ENCODE data around the gene NRN1. TPM values are rescaled to one million over a fixed set of nuclear protein-coding genes. Genes with fewer than 3 reads are reported as not detected.

NRN1 gene
- total RNA-seq, 2 donors from 2014 or later, result 5.0 to 7.5 TPM

DNA sequence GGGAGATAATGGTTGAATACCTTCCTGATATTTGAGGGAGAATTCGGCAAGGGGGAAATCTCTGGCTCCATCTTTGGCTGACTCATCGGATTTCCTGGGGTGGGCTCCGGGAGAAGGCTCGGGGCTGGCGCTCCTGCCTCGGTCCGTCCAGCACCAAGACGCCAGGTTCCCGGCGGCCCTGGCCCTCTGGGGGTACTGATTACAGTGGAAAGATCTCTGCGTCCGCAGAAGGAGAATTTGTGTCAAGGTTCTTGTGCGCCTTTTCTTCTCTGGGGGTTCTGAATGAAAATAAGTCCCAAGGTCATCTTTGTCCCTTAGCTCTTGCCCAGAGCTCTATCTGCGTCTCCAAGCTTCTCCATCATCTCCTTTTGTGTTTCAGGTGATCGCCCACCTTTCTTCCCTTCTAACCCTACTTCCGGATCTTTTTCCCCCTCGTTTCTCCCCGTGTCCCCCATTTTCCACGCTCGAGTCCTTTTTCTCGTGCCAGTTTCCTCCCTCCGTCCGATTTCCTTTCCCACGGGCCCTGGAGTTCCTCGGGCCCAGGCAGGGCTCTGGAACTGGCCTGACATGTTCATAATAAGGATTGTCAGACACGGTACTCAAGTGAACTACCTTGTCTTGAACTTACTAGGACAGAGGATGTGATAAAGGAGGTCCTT lies 11.6 kb downstream of the NRN1 start:
- DNase-seq (ENCODE audit: low spot score), result no peak
- Histone ChIP-seq H3K9me3 (no peaks in the 10 kb centered on the region), H3K27me3 (replicated peaks; ENCODE audit: insufficient read depth) (peaks cover 38% of the 10 kb centered on the region), H3K27ac (no peak overlapping the region), H3K36me3 (no peaks in the 10 kb centered on the region), H3K4me3 (no peak overlapping the region), H3K4me1 (ENCODE audit: control insufficient read depth in 1 of 2, low read depth in 2 of 2) (peaks cover 18 to 34% of the 10 kb centered on the region in 2 donors)
- TF ChIP-seq CTCF (IDR thresholded peaks at IDR 0.05), result no peak
- no peak for ATAC-seq (ENCODE audit: insufficient number of reproducible peaks, low FRiP score, low read depth)

- DNase-seq (ENCODE audit: low spot score) (no peak), ATAC-seq (ENCODE audit: insufficient number of reproducible peaks, low FRiP score, low read depth) (no peak)
- no peaks in the 10 kb centered on the region for H3K36me3 ChIP-seq
- H3K9me3 ChIP-seq, result no peaks in the 10 kb centered on the region
- H3K4me3 ChIP-seq, result no peak overlapping the region
- no peak overlapping the region for H3K27ac ChIP-seq
- peaks cover 18 to 33% of the 10 kb centered on the region in 2 donors for H3K4me1 ChIP-seq (ENCODE audit: control insufficient read depth in 1 of 2, low read depth in 2 of 2)
- H3K27me3 ChIP-seq (replicated peaks; ENCODE audit: insufficient read depth), result peaks cover 33% of the 10 kb centered on the region
- TF ChIP-seq CTCF (IDR thresholded peaks at IDR 0.05), result no peak
Measured at GRCh38 chr6:5994234-5994998, 12.3 kb downstream of the NRN1 start.

DNA sequence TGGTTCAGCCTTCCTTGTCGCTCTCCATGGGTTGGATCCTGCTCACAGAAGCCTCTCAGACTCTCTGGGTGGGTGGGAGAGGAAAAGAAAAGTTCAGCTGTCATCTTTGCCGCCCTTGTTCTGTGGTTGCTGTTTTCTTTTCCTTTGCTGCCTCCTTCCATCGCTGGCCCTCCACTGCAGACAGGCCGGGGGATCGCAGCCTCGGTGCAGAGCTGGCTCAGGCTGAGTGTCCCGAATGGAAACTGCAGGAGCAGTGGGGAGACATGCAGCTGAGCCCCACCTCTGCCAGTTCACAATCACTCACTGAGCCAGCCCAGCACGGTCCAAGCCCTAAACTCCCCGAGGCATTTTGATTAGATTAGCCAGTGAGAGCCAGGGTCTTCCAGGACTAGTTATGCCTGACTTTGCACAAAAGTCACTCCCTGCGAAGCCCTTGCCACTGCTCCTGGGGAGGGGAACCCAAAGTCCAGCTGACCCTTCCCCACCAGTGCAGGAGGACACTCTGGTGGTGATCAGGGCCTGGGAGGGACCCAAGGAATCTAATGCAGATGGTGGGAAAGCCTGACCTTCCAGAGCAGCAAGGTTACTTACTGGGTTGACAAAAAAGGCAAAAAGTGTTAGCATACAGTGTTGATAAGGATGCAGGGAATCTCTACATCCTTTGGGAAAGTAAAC lies 14.0 kb downstream of the NRN1 start:
- no peak for TF ChIP-seq CTCF (IDR thresholded peaks at IDR 0.05)
- Histone ChIP-seq H3K4me3 (no peak overlapping the region), H3K4me1 (ENCODE audit: control insufficient read depth in 1 of 2, low read depth in 2 of 2) (peaks cover 9 to 24% of the 10 kb centered on the region in 2 donors), H3K9me3 (no peaks in the 10 kb centered on the region), H3K27ac (no peak overlapping the region), H3K36me3 (no peaks in the 10 kb centered on the region), H3K27me3 (replicated peaks; ENCODE audit: insufficient read depth) (peaks cover 23% of the 10 kb centered on the region)
- no peak for ATAC-seq (ENCODE audit: insufficient number of reproducible peaks, low FRiP score, low read depth)
- no peak for DNase-seq (ENCODE audit: low spot score)

GRCh38 chr6:5990786-5991185 lies 15.9 kb downstream of the NRN1 start:
- H3K27ac ChIP-seq, result no peak overlapping the region
- ATAC-seq (ENCODE audit: insufficient number of reproducible peaks, low FRiP score, low read depth), result no peak
- no peak for TF ChIP-seq CTCF (IDR thresholded peaks at IDR 0.05)

GRCh38 chr6:5989141-5989723 lies 17.5 kb downstream of the NRN1 start:
- no peaks in the 10 kb centered on the region for H3K9me3 ChIP-seq
- H3K27me3 ChIP-seq (replicated peaks; ENCODE audit: insufficient read depth), result peaks cover 8% of the 10 kb centered on the region
- H3K4me3 ChIP-seq, result no peak overlapping the region
- TF ChIP-seq CTCF (IDR thresholded peaks at IDR 0.05), result no peak
- no peaks in the 10 kb centered on the region for H3K4me1 ChIP-seq (ENCODE audit: control insufficient read depth in 1 of 2, low read depth in 2 of 2)
- ATAC-seq (ENCODE audit: insufficient number of reproducible peaks, low FRiP score, low read depth) (no peak), DNase-seq (ENCODE audit: low spot score) (no peak)
- H3K27ac ChIP-seq, result no peak overlapping the region
- no peaks in the 10 kb centered on the region for H3K36me3 ChIP-seq

More at GRCh38 chr6:5990786-5991185, 15.9 kb downstream of the NRN1 start:
- DNase-seq (ENCODE audit: low spot score), result no peak
- Histone ChIP-seq H3K27me3 (replicated peaks; ENCODE audit: insufficient read depth) (peaks cover 16% of the 10 kb centered on the region), H3K4me3 (no peak overlapping the region), H3K36me3 (no peaks in the 10 kb centered on the region), H3K4me1 (ENCODE audit: control insufficient read depth in 1 of 2, low read depth in 2 of 2) (peaks cover 0 to 5% of the 10 kb centered on the region in 2 donors), H3K9me3 (no peaks in the 10 kb centered on the region)
